RWPE1 (cell line): ENCODE measurements around the gene EEIG2.

Experiments
- CTCF ChIA-PET: fragments of 350-600 bp; sonication (Branson Sonifier 250); formaldehyde crosslinking; extraction: SDS; loops from one replicate; lab custom pipeline; 2021; lab: Yijun Ruan, JAX
- POLR2A ChIA-PET: fragments of 400-600 bp; formaldehyde crosslinking; extraction: SDS; loops from one replicate; lab custom pipeline; 2020; ENCODE audit warnings: antibody characterized with exemption; ENCODE audit not compliant: low non-redundant PET; lab: Yijun Ruan, JAX
- DNase-seq: peaks from one replicate; pipeline ENCODE4 v3.0.0; 2012; ENCODE audit warnings: low spot score
- H3K27ac ChIP-seq: fragments of 450-650 bp; 2 replicates; pipeline ENCODE4 v1.5.1; 2017
- CTCF ChIP-seq: fragments of 450-650 bp; conservative IDR thresholded peaks from 2 replicates; pipeline ENCODE4 v1.5.1; 2017; ENCODE audit warnings: low read depth, mild to moderate bottlenecking

Gene EEIG2

DNA sequence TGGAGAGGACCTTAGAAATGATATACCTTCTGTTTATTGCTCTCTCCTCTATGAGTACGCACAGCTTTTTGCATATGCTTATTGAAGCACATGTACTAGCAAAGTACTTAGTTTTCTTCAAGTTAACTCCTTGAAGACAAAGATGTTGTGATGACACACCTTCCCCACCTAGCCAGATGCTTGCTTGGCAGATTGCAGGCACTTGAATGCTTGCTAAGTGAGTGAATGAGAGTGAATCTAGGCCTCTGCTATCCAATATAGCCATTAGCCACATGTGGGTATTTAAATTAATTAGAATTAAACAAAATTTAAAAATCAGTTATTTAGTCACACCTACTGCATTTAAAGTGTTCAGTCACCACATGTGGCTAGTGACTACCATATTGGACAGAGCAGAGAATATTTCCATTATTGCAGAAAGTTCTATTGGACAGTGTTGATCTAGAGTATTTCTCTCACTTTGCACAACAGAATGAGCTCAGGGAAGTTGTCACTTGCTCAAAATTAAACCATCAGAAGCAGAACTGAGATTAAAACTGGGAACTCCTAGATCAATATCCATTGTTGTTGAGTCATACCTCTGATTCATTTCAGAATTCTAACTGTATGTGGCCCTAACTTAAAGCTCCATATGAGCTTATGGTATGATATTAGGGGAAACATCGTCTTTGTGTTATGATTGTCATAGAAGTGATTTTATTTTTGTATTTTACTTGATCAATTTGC lies 8.6 kb upstream of the EEIG2 start:
- H3K27ac ChIP-seq: no peak overlapping the region
- CTCF ChIA-PET: interaction anchor here (0.6 kb wide), 1 partner anchor 375 kb away, joined by 3 read pairs; no protein-coding TSS in a partner anchor
- TF ChIP-seq CTCF: no peak
- POLR2A ChIA-PET: no interaction called here
- DNase-seq: no peak

DNA sequence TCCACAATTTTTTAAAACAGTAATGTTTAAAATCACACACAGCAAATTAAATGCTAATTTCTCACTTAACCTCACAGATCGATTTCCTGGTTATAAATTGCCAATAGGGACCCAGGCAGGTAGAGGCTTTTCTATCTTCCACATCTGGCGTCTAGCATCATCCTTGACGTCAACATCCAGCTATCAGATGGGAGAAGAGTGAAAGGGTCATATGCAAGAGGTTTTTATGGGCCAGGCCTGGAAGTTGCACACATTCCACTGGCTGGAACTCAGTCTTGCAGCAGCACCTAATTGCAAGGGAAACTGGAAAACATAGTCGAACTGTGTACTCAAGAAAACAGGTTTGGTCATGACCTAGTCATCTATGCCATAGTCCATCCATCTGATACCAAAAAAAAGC lies 6.0 kb upstream of the EEIG2 start:
- DNase-seq: no peak
- no peak for TF ChIP-seq CTCF
- CTCF ChIA-PET: no interaction called here
- POLR2A ChIA-PET: no interaction called here
- no peak overlapping the region for H3K27ac ChIP-seq

GRCh38 chr1:108554682-108555427 lies 5.0 kb upstream of the EEIG2 start:
- no peak for TF ChIP-seq CTCF
- no peak for DNase-seq
- CTCF ChIA-PET: interaction anchor here (0.7 to 1.0 kb wide), 3 partner anchors 16 to 52 kb away, joined by 3 to 4 read pairs (median 3); no protein-coding TSS in a partner anchor
- POLR2A ChIA-PET: no interaction called here
- H3K27ac ChIP-seq: no peak overlapping the region

DNA sequence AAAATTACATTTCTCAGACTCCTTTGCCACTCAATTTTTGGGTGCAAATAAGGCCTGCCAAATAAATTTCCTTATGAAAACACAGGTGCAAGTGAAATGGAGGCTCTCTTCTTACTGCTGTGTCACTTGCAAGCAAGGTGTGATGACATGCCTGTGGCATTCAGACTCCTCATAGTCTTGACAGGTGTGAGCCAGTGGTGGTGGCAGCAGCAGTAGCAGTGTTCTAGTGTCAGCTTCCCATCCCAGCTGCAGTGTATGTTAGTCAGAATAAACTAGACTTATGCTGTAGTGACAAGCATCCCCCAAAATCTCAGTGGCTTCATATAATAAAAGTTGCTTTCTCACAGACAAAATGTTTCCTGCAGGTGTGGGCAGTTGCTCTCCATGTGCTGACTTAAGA lies 3.8 kb upstream of the EEIG2 start:
- ChIA-PET CTCF (interaction anchor here (1.0 kb wide), 1 partner anchor 51 kb away, joined by 3 read pairs; no protein-coding TSS in a partner anchor), POLR2A (no interaction called here)
- H3K27ac ChIP-seq: no peak overlapping the region
- no peak for TF ChIP-seq CTCF
- no peak for DNase-seq

GRCh38 chr1:108556499-108556898 lies 3.4 kb upstream of the EEIG2 start:
- ChIA-PET POLR2A (no interaction called here), CTCF (no interaction called here)
- no peak for DNase-seq
- no peak overlapping the region for H3K27ac ChIP-seq
- TF ChIP-seq CTCF: no peak

- no peak for TF ChIP-seq CTCF
- POLR2A ChIA-PET: no interaction called here
- H3K27ac ChIP-seq: no peak overlapping the region
- CTCF ChIA-PET: no interaction called here
- no peak for DNase-seq
Observed at GRCh38 chr1:108557296-108557695, 2.6 kb upstream of the EEIG2 start.
